Caco-2 (cell line): ENCODE data around the gene MAPK6. TPM values are rescaled to one million over a fixed set of nuclear protein-coding genes. Genes with fewer than 3 reads are reported as not detected.
A peak's percentile ranks its signal among the peaks of the same experiment; 100 is the strongest.

Experiments
- Bru-seq: library from RNA; stranded (reverse); fragments of 400-500 nt; gene quantifications from one replicate; lab custom pipeline; 2021; lab: Mats Ljungman, UMichigan
- BruChase-seq, 2 experiments: library from RNA; stranded (reverse); fragments of 400-500 nt; gene quantifications; one replicate each; lab custom pipeline; 2021; lab: Mats Ljungman, UMichigan
- BruUV-seq: library from RNA; stranded (reverse); fragments of 400-500 nt; replicated peaks from 2 replicates; lab custom pipeline; 2021; lab: Mats Ljungman, UMichigan
- CTCF ChIA-PET: fragments of 300-600 bp; sonication (Branson Sonifier 250); formaldehyde crosslinking; loops from one replicate; lab custom pipeline; 2022; ENCODE audit warnings: antibody characterized with exemption; lab: Charles Lee
- POLR2A ChIA-PET: fragments of 300-600 bp; sonication (Branson Sonifier 250); formaldehyde crosslinking; loops from one replicate; lab custom pipeline; 2022; ENCODE audit warnings: antibody characterized with exemption; lab: Charles Lee
- DNase-seq, 2 experiments: peaks; one replicate each; pipeline versions ENCODE4 v3.0.0 to v3.0.0-alpha.2; 2020 to 2022
- H3K27me3 ChIP-seq: replicated peaks from 2 replicates; pipeline ENCODE4 v1.6.0; 2011; ENCODE audit warnings: low read length; ENCODE audit not compliant: control insufficient read depth, insufficient read depth
- H3K36me3 ChIP-seq: 2 replicates; pipeline ENCODE4 v1.5.1; 2011; ENCODE audit warnings: low read length; ENCODE audit not compliant: control insufficient read depth, insufficient read depth
- H3K4me1 ChIP-seq: fragments of 250-450 bp; sonication (Bioruptor Pico); 2 replicates; pipeline ENCODE4 v1.5.1; 2020; ENCODE audit warnings: mild to moderate bottlenecking
- H3K4me3 ChIP-seq: 2 replicates; pipeline ENCODE4 v1.5.1; 2011; ENCODE audit warnings: low read depth, mild to moderate bottlenecking, control low read depth, low read length
- H3K9me3 ChIP-seq: fragments of 250-450 bp; sonication (Bioruptor Pico); 2 replicates; pipeline ENCODE4 v1.5.1; 2020; ENCODE audit warnings: mild to moderate bottlenecking, moderate library complexity
- H3K27ac Mint-ChIP-seq: one replicate; pipeline ENCODE4 v1.8.0; 2022; ENCODE audit warnings: mixed read lengths; ENCODE audit not compliant: unreplicated experiment
- H3K27me3 Mint-ChIP-seq: one replicate; pipeline ENCODE4 v1.8.0; 2022; ENCODE audit warnings: mixed read lengths; ENCODE audit not compliant: insufficient read depth, unreplicated experiment
- H3K36me3 Mint-ChIP-seq: one replicate; pipeline ENCODE4 v1.8.0; 2022; ENCODE audit warnings: mild to moderate bottlenecking, mixed read lengths; ENCODE audit not compliant: insufficient read depth, unreplicated experiment
- H3K4me1 Mint-ChIP-seq: one replicate; pipeline ENCODE4 v1.8.0; 2022; ENCODE audit warnings: low read depth, mixed read lengths; ENCODE audit not compliant: unreplicated experiment
- H3K4me3 Mint-ChIP-seq: one replicate; pipeline ENCODE4 v1.8.0; 2022; ENCODE audit warnings: mild to moderate bottlenecking, moderate library complexity, mixed read lengths; ENCODE audit not compliant: unreplicated experiment
- H3K9me3 Mint-ChIP-seq: one replicate; pipeline ENCODE4 v1.8.0; 2022; ENCODE audit warnings: mixed read lengths; ENCODE audit not compliant: unreplicated experiment
- CTCF ChIP-seq, 2 experiments: fragments of 200-600 bp in 1 of 2; IDR thresholded peaks; 1 replicate in 1 of 2; 2 replicates in 1 of 2; pipeline versions ENCODE4 v1.5.1 to v1.8.0; 2011 to 2022; ENCODE audit warnings: antibody characterized with exemption in 1 of 2, control low read depth in 1 of 2, inconsistent platforms in 1 of 2, low read depth in 1 of 2, low read length in 1 of 2, mild to moderate bottlenecking in 1 of 2, moderate library complexity in 1 of 2; ENCODE audit not compliant: insufficient read depth in 1 of 2, severe bottlenecking in 1 of 2, unreplicated experiment in 1 of 2
- intact Hi-C: fragments of 100-400 bp; cut with micrococcal nuclease; formaldehyde crosslinking; loops from one replicate; pipeline ENCODE4 v1.10.0; 2022; ENCODE audit not compliant: unreplicated experiment
- long read RNA-seq: library from polyadenylated mRNA; stranded (forward); transcript quantifications from one replicate; pipeline ENCODE4 v2.0.0, GENCODE V29; 2022
- total RNA-seq: library from RNA; stranded (reverse); gene quantifications from 2 replicates; pipeline ENCODE4 v1.2.3, GENCODE V29; 2022

Gene MAPK6
- total RNA-seq = 68.2 and 69.8 TPM in 2 replicates
- percentile 90 among the genes with signal in this experiment for Bru-seq, nascent RNA
- percentile 95 among the genes with signal in this experiment for BruChase-seq, experiment 1, labeled RNA remaining after a 2-hour chase
- percentile 97 among the genes with signal in this experiment for BruChase-seq, experiment 2, labeled RNA remaining after a 6-hour chase
- long read RNA-seq, full-length matches to known transcripts = 60 of 112 reads
- long read RNA-seq, partial matches to known transcripts = 27 of 112 reads
- long read RNA-seq, other reads (novel, unspliced or antisense) = 25 of 112 reads

GRCh38 chr15:52018693-52019393 is at the start of gene MAPK6:
Gene MAPK6 (plus strand): TSS chr15:52019219. CDS start chr15:52046461, 27,242 bp downstream.
- H3K36me3 Mint-ChIP-seq = peaks cover 22% of the 10 kb centered on the region
- no peaks in the 10 kb centered on the region for H3K27me3 Mint-ChIP-seq
- peak within 1 kb of the TSS; percentile 96 for H3K27ac Mint-ChIP-seq
- intact Hi-C loops = loop anchor here (2.0 to 5.0 kb wide), 2 partner anchors 47 to 52 kb away; partner anchors contain the start of gene LEO1
- ChIA-PET CTCF (no interaction called here), POLR2A (no interaction called here)
- Histone ChIP-seq H3K4me1 (peaks cover 12% of the 10 kb centered on the region; the same call in 1 of the 2 replicates), H3K4me3 (peak within 1 kb of the TSS; percentile 69), H3K36me3 (no peaks in the 10 kb centered on the region), H3K9me3 (no peaks in the 10 kb centered on the region), H3K27me3 (no peaks in the 10 kb centered on the region)
- no peaks in the 10 kb centered on the region for H3K9me3 Mint-ChIP-seq
- BruUV-seq = no TSS peak
- peak within 1 kb of the TSS; percentile 93 for H3K4me3 Mint-ChIP-seq
- peak; percentile 90 to 93 for DNase-seq
- H3K4me1 Mint-ChIP-seq = peaks cover 16% of the 10 kb centered on the region
- no peak for TF ChIP-seq CTCF (IDR thresholded peaks at IDR 0.05; ENCODE audit: insufficient read depth in 1 of 2, low read depth in 1 of 2, low read length in 1 of 2, severe bottlenecking in 1 of 2, unreplicated experiment in 1 of 2)

- Histone ChIP-seq H3K4me1 (0 out of 2 replicates have a peak, but pooled peaks cover 6% of the 10 kb centered on the region), H3K36me3 (no peaks in the 10 kb centered on the region), H3K9me3 (no peaks in the 10 kb centered on the region), H3K4me3 (no peak overlapping the region), H3K27me3 (no peaks in the 10 kb centered on the region)
- ChIA-PET POLR2A (no interaction called here), CTCF (no interaction called here)
- H3K36me3 Mint-ChIP-seq = peaks cover 31% of the 10 kb centered on the region
- intact Hi-C loops = loop anchor here (5.0 kb wide), 1 partner anchor 48 kb away; the partner anchor contains the start of gene MAPK6
- H3K4me1 Mint-ChIP-seq = peaks cover 8% of the 10 kb centered on the region
- H3K9me3 Mint-ChIP-seq = no peaks in the 10 kb centered on the region
- peak overlapping the region; percentile 93 for H3K4me3 Mint-ChIP-seq
- no peaks in the 10 kb centered on the region for H3K27me3 Mint-ChIP-seq
- no peak for DNase-seq
- no peak overlapping the region for H3K27ac Mint-ChIP-seq
- BruUV-seq = no TSS peak
- no peak for TF ChIP-seq CTCF (IDR thresholded peaks at IDR 0.05; ENCODE audit: insufficient read depth in 1 of 2, low read depth in 1 of 2, low read length in 1 of 2, severe bottlenecking in 1 of 2, unreplicated experiment in 1 of 2)
Observed at GRCh38 chr15:51969728-51970127, 49.3 kb upstream of the MAPK6 start.

GRCh38 chr15:51970132-51970817 is 48.7 kb upstream of the MAPK6 start:
- Mint-ChIP-seq H3K36me3 (peaks cover 30% of the 10 kb centered on the region), H3K9me3 (no peaks in the 10 kb centered on the region), H3K4me1 (peaks cover 8% of the 10 kb centered on the region), H3K27me3 (no peaks in the 10 kb centered on the region), H3K27ac (peak overlapping the region; percentile 99), H3K4me3 (peak overlapping the region; percentile 93)
- DNase-seq = peak in 1 of 2 experiments; percentile 14
- no peaks in the 10 kb centered on the region for H3K9me3 ChIP-seq
- BruUV-seq = no TSS peak
- 0 out of 2 replicates have a peak, but pooled peaks cover 6% of the 10 kb centered on the region for H3K4me1 ChIP-seq
- ChIA-PET CTCF (interaction anchor here (0.6 kb wide), 1 partner anchor 557 kb away, joined by 3 read pairs; no protein-coding TSS in a partner anchor), POLR2A (no interaction called here)
- TF ChIP-seq CTCF (IDR thresholded peaks at IDR 0.05; ENCODE audit: insufficient read depth in 1 of 2, low read depth in 1 of 2, low read length in 1 of 2, severe bottlenecking in 1 of 2, unreplicated experiment in 1 of 2) = no peak
- no peaks in the 10 kb centered on the region for H3K27me3 ChIP-seq
- intact Hi-C loops = loop anchor here (5.0 kb wide), 1 partner anchor 47 kb away; the partner anchor contains the start of gene MAPK6
- no peaks in the 10 kb centered on the region for H3K36me3 ChIP-seq
- H3K4me3 ChIP-seq = peak overlapping the region; percentile 91
